Central memory CD4-positive, alpha-beta T cell (primary cell): ENCODE measurements around the gene PLA2G2F.

ENCODE experiments used
- DNase-seq: peaks from one replicate; pipeline ENCODE4 v3.0.0; 2022

Gene PLA2G2F

DNA sequence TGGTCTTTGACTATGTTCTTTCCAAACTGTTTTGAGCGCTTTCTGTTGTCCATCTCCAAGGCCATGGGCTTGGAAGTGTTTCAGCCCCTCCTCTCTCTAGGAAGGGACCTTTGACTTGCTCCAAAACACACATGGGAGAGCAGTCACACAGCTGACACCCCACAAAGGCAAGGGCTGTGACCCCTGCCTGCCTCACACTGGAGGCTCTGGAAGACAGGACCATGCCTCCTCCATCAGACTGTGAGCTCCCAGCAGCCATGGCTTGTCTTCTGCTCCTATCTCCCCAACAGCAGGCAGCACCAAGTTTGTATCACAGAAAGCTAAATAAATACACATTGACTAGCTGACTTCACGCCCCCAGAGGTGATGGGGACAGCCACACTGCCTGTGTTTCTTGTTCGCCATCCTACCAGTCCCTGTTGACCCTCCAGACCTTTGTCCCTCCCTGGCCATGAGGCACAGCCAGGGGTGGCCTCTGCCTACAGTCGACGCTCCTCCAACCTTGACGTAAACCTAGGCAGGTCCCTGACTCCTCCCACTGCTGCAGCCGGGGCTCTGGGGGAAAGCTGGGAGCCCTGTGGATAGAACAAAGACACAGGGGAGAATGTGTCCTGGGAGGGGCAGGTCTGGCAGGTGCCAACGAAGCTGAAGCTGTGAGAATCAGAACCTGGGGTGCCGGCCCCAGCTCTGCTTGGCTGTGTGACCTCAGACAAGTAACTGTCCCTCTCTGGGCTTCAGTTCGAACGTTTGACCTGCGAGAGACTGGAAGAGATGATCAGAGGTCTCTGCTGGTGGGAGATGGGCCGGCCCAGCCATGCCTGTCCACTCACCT is 4.8 kb downstream of the PLA2G2F start:
- DNase-seq = no peak

DNA sequence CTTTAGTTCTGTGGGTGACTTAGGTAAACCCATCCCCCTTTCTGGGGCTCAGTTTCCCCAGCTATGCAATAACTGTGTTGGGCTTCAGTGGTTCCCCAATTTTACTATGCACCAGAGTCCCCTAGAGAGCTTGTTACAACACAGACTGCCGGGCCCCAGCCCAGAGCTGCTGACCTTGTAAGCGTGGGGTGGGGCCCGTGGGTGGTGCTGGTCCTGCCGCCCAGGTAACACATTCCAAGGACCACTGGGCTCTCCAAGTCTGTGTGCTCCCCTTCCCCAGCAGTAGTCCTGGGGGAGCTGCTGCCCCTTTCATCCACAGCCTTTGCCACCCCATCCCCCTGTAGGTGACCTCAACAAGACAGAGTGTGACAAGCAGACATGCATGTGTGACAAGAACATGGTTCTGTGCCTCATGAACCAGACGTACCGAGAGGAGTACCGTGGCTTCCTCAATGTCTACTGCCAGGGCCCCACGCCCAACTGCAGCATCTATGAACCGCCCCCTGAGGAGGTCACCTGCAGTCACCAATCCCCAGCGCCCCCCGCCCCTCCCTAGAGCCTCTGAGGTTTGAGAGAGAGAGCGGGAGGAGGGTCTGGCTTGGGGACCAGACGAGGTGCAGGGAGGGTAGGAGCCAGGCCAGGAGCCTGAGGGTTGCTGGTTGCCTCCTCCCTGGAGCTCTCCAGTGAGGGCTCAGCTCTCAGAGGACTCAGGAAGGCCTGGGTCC is 8.9 kb downstream of the PLA2G2F start:
- no peak for DNase-seq

DNA sequence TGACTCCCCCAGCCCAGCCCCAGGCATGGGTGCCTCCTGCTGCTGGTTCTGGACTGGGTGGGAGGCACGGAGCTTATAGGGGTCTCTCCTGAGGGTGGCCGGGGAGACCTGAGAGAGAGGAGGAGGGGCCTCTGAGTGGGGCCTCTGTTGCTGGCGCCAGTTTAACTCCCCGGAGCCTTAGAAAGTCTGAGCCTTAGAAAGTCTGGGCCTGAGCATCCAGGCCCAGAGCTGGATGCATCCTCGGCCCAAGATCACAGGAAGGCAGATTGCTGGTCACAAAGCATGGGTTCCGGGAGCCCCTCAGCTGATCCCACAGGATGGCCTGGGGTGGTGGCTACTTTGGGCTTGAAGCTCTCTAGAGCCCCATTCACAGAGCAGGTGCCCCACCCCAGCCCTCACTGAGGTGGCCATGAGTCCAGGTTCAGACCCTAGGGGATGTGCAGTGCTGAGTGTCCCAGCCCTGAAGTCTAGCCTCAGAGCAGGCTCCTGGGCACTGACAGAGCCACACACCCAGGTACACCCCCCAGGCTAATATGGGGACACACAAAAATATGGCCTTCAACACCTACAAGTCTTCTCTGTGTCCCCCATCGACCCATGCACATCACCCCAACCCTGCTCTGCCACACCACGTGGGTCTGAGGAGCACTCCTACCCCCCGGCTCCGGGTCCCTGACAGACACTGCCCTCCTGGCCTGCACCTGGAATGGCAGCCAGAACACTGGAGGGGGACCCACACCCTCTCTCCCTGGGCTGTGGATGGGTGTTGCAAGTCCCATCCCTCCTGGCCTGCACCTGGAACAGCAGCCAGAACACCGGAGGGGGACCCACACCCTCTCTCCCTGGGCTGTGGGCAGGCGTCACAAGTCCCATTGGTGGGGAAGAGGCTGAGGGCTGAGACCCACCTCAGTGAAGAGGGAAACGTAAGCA is 9.7 kb downstream of the PLA2G2F start:
- no peak for DNase-seq

DNA sequence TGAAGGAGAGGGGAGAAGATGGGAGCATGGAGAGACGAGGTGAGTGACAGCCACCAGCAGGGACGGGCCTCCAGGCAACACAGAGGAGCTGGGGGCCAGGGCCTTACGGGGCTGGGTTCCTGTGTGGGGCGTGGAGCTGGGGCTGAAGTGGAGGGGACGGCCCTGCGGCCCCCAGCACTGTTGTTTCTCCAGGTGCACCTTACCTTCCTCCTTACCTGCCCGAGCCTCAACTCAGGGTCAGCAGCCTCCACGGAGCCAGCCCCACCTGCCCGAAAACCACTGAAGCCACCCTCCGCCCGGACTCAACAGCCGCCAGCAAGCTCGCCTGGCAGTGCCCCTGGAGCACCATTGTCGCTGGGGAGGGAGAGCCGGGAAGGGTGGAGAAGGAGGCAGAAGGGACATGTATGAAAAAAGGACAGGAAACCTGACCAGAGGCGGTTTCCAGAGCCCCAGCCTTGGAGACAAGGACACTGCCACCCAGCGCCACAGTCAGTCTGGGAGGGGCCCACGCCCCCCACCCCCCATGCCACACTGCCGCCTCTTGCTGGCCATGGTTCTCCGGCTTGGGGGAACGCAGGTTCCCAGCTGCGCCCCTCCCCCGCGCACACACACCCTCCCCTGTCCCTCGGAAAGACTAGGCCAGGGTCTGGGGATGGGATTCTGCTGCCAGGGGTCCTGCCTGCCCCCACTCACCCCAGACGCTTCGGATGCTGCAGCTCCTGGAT is 10.6 kb downstream of the PLA2G2F start:
- no peak for DNase-seq

DNA sequence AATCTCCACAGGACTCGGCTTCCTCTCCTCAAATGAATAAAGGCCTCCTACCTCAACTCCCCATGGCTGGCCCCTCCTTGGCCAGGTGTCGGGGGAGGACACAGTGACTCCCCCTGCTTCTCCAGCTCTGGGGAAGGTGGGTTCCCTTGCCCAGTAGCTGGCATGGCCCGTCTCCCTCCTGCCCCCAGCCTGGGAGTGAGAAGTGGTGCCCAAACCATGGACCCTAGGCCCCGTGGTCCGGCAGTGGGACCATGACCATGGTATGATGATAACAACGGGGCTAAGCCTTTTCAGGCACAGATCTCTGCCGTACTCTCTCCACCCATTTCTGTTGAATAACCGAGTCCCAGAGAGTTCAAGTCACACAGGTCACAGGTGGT is 11.2 kb downstream of the PLA2G2F start:
- no peak for DNase-seq

DNA sequence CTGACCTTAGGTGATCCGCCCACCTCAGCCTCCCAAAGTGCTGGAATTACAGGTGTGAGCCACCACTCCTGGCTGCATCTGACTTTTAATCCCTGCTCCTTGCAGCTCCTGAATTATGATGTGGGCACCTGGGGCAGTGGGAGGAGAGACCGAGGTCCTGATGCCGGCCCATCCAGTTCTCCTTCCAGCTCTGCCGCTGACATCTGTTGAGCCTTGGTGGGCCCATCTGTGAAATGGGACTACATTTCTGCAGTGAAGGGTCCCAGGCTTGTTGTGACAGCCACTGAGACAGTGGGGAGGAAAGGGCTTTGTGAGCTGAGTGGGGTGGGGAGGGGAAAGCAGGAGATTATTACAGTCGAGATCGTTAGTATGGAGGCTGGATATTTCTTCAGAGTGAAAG is 11.8 kb downstream of the PLA2G2F start:
- DNase-seq = no peak

DNA sequence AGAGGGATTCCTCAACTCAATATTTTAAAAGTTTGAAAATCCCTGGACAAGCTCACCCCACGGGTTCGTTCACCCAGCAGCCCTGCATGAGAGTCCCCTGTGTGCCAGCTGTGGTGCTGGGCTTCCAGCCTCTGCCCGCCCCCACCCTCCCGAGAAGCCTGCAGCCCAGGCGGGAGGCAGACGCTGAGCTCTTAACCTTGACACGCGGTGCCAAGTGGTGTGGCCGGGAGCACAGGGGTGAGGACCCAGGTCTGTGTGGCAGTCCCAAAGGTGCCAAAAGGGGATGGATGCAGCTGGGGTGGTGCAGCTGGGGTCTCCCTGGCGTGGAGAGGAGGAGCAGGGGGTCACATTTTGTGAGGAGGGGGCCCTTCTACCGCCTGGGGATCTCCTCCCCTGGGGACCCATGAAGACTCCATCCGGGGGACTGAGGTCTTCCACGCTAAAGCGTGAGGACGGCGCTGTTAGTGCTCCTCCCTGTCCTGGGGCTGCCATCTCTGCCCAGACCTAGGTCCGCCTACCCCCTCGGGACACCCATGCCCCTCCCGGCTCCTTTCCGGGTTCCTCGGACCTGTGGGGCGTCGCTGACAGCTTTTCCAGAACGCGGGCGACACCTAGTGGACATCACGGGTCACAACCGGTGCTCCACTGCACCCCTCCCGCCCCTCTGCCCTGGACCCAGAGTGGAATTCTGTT is 12.9 kb downstream of the PLA2G2F start:
- peak; percentile 65 for DNase-seq

DNA sequence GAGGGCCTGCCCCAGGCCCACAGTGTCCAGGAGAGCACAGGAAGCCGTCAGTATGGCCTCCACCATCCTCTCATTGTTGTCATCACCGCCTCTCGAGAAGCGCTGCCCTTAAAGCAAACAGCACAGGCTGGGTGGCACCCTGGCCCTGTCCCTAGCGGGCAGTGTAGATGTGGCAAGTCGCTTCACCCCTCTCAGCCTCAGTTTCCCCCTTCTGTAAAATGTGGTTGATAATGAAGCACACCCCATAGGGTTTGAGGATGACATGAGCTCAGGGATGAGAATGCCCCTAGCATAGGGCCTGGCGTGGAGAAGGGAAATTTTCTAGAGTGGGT is 13.4 kb downstream of the PLA2G2F start:
- DNase-seq = no peak

DNA sequence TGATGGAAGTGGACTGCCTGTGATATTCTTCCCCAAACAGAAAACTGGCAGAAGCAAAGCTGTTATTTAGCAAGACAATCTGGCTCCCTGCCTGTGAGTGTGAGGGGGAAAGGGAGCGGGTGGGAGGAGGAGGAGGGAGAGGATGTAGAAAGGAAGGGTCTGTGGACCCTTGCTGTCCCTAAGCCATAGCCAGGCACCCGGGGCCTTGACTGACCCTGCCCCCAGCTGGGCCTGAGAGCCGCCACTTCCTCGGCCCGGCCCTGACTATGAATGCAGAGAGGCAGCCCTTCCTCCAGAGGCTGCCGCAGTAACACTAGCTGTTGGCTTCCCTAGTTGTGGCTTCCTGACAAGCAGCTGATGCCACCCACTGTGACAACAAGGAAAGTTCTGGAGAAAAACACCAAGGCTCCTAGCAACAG is 13.9 kb downstream of the PLA2G2F start:
- no peak for DNase-seq

DNA sequence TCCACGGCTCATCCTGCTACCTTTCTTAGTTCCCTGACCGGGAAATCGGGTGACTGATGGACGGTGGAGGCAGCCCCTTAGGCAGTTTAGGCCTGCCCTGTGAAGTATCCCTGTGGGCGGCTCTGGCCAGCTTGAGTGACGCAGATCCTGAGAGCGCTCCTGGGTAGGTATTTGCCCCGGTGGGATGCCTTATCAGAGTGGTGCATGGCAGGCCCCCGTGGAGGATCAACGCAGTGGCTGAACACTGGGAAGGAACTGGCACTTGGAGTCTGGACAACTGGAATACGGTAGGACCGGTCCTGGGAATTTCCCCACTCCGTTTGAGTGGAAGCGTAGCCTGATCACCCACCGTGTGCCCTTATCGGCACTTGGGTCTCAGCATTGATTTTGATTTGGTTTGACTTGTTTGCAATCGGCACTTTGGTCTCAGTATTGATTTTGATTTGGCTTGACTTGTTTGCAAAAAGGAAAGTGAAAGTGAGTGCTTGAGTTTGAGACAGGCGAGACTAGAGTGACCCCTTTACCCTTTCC is 15.2 kb downstream of the PLA2G2F start:
- no peak for DNase-seq

DNA sequence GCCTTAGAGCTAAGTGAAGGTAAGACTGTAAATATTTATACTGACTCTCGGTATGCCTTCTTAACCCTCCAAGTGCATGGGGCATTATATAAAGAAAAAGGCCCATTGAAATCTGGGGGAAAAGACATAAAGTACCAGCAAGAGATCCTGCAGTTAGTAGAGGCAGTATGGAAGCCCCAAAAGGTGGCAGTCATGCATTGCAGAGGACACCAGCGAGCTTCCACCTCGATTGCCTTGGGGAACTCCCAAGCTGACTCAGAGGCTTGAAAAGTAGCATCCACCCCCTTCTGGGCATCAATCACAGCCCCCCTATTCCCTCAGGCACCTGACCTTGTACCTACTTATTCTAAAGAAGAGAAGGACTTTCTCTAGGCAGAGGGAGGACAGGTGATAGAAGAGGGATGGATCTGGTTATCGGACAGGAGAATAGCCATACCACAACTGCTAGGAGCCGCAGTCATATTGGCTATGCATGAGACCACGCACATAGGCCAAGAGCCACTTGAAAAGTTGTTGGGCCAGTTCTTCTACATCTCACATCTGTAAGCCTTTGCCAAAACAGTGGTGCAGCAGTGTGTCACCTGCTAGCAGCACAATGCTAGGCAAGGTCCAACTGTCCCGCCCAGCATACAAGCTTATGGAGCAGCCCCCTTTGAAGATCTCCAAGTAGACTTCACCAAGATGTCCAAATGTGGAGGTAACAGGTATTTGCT is 19.4 kb downstream of the PLA2G2F start:
- no peak for DNase-seq

DNA sequence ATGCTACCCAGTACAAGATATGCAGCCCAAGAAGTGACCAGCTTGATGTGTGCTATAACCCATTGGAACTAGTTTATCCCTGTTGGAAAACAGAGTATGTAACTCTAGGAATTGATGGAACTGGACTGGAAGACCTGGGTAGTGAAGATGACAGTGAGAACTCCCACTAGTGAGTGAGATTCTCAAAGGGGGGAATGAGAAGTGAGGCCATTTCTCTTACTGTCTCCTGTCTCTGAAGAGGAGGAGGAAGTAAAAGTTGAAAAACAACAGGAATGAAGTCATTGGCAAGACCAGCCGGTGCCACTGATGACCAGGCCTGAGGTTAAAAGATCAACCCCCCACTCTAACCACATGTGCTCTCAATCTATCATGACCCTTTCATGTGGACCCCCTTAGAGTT is 20.9 kb downstream of the PLA2G2F start:
- DNase-seq = no peak

DNA sequence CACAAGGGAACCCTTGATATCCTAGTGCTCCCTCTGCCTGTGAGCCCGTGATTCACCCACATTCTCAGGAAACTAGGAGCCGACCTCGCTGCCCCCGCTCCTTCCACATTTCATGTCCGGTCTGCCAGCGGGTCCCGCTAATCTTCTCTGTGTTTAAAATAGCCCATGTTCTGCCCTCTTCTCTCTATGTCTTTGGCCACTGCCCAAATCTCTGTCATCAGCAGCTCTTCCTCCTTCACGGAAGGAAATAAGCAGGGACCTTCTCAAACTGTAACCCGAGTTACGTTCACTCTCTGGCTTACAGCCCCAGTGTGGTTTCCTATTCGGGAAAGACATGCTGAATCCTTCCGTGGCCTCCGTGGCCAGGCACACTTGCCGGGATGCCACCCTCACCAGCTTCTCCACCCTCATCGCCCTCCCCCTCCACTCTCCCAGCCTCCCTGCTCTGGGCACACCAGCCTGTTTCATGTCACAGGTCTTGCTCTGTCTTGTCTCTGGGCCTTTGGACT is 25.6 kb downstream of the PLA2G2F start:
- DNase-seq = no peak

DNA sequence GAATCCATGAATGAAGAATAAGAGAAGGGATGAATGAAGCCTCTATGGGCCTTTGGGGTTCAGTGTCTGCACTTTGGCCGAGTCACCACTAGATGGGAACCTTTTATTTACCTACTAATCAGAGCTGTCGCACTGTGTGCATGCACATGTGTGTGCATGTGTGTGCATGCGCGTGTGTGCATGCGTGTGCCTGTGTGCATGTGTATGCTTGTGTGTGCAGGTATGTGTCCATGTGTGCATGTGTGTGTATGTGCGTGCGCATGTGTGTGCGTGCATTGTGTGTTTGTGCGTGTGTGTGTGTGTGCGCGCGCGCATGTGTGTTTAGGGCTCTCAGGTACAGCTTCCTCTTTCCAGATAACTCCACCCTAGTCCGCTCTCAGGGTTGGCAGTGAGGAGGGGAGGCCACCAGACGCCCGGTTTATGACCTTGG is 26.4 kb downstream of the PLA2G2F start:
- no peak for DNase-seq

DNA sequence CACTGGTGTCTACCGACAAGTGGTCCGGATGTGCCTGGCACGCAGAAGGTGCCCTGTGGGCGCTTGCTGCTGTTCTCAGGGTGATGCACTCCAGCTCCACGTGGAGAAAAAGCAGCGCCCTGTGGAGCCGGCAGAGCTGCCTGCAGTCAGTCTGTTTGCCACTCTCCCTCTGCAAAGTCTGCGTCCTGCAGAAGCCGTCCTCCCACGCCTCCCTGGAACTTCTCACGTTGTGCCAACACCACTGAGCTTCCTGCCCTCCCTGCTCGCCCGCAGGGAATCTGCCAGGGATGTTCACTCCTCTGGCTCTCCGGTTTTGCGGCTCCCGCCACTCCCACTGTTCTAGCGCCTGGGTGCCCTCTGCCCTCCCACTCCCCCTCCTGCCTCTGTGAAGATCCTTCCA is 26.9 kb downstream of the PLA2G2F start:
- no peak for DNase-seq

DNA sequence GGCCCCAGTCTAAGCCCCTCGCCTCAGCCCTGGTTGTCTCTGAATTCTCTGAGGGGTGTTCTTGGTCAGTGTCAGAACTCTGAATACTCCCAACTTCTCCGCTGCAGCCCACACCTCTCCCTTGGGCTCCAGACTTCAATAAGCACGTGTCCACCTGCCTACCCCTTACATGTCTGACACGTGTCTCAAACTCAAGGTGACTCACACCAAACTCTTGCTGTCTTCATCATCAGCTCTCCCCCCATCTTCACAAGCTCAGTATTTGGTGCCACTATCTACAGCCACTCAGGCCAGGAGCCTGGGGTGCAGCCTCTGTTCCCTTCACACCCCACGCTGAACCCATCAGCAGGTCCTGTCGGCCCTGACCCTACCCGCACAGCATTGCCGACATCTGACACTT is 28.0 kb downstream of the PLA2G2F start:
- no peak for DNase-seq

DNA sequence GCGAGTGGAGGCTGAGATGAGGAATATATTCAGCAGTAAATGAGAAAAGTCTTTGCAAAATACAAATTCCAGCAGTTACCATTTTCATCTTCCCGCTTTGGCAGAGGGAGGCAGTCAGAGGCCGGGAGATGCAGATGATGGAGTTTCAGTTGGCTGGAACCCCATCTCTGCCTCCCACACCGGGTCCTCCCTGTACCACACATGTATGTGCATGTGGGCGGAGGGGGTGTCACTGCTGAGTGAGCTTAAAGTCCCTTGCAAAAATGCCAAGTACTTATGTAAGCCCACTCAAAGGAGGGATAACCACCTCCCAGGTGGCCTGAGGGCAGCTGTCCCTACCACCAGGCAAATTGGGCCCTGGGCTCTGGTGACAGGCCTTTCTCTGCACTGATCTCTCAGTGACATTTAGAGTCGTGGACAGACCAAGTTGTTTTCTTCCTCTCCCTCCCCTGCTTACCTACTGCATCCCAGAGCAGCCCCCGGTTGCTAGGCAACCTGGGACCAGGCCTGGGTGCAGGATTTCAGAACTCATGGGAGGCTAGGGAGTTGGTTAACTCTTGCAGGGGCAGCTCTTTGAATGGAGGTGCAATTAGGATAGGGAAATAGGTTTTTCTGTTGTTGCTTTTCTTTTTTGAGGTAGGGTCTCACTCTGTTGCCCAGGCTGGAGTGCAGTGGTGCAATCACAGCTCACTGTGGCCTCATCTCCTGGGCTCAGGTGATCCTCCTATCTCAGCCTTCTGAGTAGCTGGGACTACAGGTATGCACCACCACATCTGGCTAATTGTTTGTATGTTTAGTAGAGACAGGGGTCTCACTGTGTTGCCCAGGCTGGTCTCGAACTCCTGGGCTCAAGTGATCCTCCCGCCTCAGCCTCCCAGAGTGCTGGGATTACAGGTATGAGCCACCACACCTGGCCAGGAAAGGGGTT is 29.7 kb downstream of the PLA2G2F start:
- no peak for DNase-seq

DNA sequence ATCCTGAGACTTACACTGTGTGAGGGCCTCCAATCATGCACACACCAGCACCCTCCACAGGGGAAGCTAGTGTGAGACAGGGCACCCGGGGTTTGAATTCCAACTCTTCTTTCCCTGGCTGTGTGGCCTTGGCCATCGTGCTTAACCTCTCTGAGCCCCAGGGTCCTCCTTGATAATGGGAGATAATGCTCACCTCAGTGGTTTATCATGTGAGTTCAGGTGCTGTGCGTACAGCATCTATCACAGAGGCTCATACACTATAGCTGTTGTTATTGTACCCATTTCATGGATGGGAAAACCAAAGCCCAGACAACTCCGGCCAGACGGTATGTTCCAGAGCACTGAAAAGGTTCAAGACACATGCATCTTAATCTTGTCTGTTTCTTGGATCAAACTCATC is 30.8 kb downstream of the PLA2G2F start:
- no peak for DNase-seq

DNA sequence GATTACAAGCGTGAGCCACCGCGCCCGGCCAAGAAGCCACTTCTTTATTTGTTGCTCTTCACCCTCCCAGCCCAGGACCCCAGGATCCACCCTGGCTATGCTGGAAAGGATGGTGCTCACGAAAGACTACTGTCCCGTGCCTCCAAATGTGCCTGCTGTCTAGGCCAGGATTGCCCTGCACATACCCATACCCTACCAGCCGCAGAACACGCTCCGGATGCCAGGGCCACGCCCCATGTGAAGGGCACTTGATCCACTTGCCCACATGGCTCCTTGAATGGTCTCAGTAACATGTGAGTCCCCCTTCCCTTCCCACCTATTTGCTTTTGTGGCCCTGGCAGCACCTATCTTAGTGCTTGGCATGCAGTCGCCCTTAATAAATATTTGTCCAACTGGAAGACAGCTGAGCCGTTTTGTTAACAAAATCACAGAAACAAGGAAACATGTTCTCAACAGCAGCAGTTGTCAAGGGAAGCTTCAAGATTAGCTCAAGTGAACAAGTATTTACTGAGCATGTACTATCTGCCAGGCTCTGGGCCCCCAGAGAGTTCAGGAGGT is 33.0 kb downstream of the PLA2G2F start:
- no peak for DNase-seq
